H1 (cell line): ENCODE data around the gene CASTOR1. TPM values are rescaled to one million over a fixed set of nuclear protein-coding genes. Genes with fewer than 3 reads are reported as not detected.

Source experiments
- CEBPB ChIP-seq: IDR thresholded peaks from 2 replicates; pipeline ENCODE4 v1.6.1; 2012; ENCODE audit warnings: low read depth, low read length
- polyA plus RNA-seq, 7 experiments: library from polyadenylated mRNA; depleted of rRNA in 3 of 7; stranded (reverse) in 5 of 7; unstranded in 2 of 7; fragments of >200 nt in 5 of 7; fragments of 200-250 nt in 2 of 7; gene quantifications; 1 replicate in 5 of 7; 2 replicates in 1 of 7; 4 replicates in 1 of 7; pipeline versions ENCODE4 v1.2.1 to v1.2.3, GENCODE V29; 2011 to 2013; ENCODE audit warnings: missing spikeins in 2 of 7, mixed read lengths in 2 of 7
- total RNA-seq: library from RNA; stranded (reverse); fragmentation: NEBNext Ultra II Directional; extraction: Animal tissue kit (Norgen Biotek cat#: 25700); gene quantifications from 2 replicates; pipeline ENCODE4 v1.2.1, GENCODE V29; 2021
- TF ChIP-seq, protein P1 (sequence below): IDR thresholded peaks from 2 replicates; pipeline ENCODE4 v1.6.1; 2012; ENCODE audit warnings: inconsistent platforms

Gene CASTOR1
- total and polyA plus RNA-seq, 2 of the 8 experiments (the other 6 are each of a cell fraction or from before 2014, with no cell fraction given) = 10.3 to 36.0 TPM

DNA sequence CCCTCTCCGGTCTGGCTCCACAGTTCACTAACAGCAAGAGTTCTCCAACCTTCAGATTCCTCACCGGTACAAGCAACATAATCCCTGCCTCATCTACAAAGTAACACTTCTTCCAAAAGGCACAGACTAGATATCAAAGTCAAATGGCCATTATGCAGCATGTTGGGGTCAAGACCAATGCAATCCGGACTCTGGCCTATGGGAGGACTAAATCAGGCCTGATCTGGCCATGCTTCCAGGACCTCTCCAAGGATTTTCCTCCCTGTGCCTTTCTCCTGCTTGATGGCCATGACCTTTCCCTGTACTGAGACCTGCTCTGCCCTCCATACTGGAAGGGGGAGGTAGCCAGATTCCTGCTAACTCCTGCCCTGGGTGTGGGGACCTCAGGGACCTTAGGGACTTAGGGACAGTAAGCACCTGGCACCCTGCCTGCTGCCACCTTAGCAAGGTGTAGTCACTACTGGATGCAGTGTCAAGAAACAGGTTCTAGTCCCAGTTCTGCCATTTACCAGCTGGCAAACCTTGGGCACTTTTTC lies 30.8 kb upstream of the CASTOR1 start (continued):
- TF ChIP-seq CEBPB = no peak
- TF ChIP-seq, protein P1, sequence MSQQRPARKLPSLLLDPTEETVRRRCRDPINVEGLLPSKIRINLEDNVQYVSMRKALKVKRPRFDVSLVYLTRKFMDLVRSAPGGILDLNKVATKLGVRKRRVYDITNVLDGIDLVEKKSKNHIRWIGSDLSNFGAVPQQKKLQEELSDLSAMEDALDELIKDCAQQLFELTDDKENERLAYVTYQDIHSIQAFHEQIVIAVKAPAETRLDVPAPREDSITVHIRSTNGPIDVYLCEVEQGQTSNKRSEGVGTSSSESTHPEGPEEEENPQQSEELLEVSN = no peak
- TF ChIP-seq, all 59 proteins: peak for 0
